Measurements from ENCODE around the gene KSR1. TPM values are rescaled to one million over a fixed set of nuclear protein-coding genes. Genes with fewer than 3 reads are reported as not detected.
"Not testable (repeated sequence)": the region's sequence is repeated elsewhere in the genome, so short reads cannot be mapped to it uniquely, and the experiment has no call there.

KSR1 gene
- total and polyA plus RNA-seq, 2 experiments from 2014 or later: 0.98 to 2.5 TPM

DNA sequence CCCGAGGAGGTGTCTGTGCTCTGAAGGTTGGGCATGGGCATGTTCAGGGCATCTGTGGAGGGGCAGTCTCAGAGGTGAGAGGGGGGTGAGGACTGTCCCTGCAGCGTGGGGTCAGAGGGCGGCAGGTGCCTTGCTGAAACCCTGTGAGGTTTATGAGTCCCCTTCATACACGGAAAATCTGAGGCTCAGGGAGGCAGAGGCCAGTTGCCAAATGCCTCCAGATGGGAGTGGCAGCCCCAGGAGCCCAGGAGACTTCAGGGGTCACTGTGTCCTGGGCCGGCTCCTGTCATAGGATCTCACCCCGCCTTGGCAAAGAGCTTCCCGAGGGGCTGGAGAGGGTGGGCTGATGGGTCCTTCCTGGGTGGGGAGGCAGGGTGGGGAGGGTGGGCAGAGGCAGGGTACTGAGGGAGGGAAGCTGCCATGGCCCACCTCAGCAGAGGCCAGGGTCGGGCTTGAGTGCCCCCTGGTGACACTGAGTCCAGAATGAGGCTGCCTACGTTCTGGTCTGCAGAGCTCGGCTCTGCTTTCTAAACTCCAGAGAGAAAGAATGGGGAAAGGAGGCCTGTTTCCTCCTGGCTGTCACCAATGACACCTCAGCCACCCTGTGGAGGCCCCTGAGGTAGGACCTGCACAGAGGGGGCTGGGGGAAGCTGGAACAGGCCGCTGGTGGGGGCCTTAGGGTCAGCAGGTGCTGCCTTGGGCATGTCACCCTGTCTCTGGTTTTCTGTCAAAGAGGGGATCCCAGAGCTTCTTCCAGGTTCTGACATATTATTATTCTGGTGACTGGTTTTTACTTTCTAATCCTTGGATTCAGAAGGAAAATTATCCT, 175.9 kb downstream of the KSR1 start:
- no peaks in the 10 kb centered on the region for H3K9me2 ChIP-seq (ENCODE audit: insufficient read depth)
- H3K4me2 ChIP-seq (ENCODE audit: unreplicated experiment): no peak overlapping the region
- no peak overlapping the region for H3K4me3 ChIP-seq
- TF ChIP-seq EZH2 (IDR thresholded peaks at IDR 0.05; ENCODE audit: insufficient read depth, poor library complexity, severe bottlenecking) (no peak), EZH2phosphoT487 (IDR thresholded peaks at IDR 0.05; ENCODE audit: insufficient read depth, low read depth) (no peak)
- no peaks in the 10 kb centered on the region for H3K36me3 ChIP-seq (ENCODE audit: low read depth)
- no peaks in the 10 kb centered on the region for H4K20me1 ChIP-seq (ENCODE audit: insufficient read depth)
- no peaks in the 10 kb centered on the region for H3K79me2 ChIP-seq (ENCODE audit: insufficient read depth)
- in situ Hi-C loops (cut with MboI): loop anchor here (25.0 kb wide), 1 partner anchor 95 kb away; no protein-coding TSS in a partner anchor
- no peaks in the 10 kb centered on the region for H3K9me3 ChIP-seq (ENCODE audit: low read depth)
- H3K27me3 ChIP-seq (replicated peaks; ENCODE audit: insufficient read depth): no peaks in the 10 kb centered on the region
- 59 to 66% methylated on average over 8 to 11 of the region's 11 CpGs for WGBS, 2 experiments (ENCODE audit: low coverage in 1 of 2, low lambda C conversion rate in 2 of 2, missing lambda C conversion rate in 2 of 2)
- no peak for DNase-seq
- H3F3A ChIP-seq (ENCODE audit: insufficient read depth): peaks cover 8% of the 10 kb centered on the region; the same call in 1 of the 2 replicates
- H3K4me1 ChIP-seq (ENCODE audit: insufficient read depth): peaks cover 17% of the 10 kb centered on the region
- H3K9ac ChIP-seq: no peak overlapping the region
- H2AFZ ChIP-seq: peak overlapping the region; percentile 9; the same call in 1 of the 2 replicates
- no peak overlapping the region for H3K27ac ChIP-seq

DNA sequence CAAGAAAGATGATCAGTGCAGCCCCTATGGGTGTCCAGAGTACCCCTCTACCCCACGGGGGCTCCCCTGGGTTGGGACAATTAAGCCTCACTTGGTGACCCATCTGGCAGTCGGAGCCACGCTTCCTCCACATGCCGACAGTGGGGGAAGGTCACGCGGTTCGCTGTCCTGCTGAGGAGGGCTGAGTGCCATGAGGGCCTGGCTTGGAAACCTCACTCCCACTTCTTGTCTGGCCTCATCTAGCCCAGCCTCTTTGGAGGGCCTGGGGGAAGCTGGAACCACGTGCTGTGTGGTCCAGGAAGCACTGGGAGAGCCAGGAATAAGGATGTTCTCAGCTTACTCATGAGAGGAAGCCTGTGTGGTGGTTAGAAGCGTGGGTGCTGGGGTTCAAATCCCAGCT, 176.5 kb downstream of the KSR1 start:
- H3K9ac ChIP-seq; H3F3A ChIP-seq (ENCODE audit: insufficient read depth); H3K27ac ChIP-seq; H3K9me2 ChIP-seq (ENCODE audit: insufficient read depth); H3K36me3 ChIP-seq (ENCODE audit: low read depth); H3K4me2 ChIP-seq (ENCODE audit: unreplicated experiment); H3K79me2 ChIP-seq (ENCODE audit: insufficient read depth); H4K20me1 ChIP-seq (ENCODE audit: insufficient read depth); H3K27me3 ChIP-seq (replicated peaks; ENCODE audit: insufficient read depth); H3K4me3 ChIP-seq; H3K9me3 ChIP-seq (ENCODE audit: low read depth): not testable (repeated sequence)
- DNase-seq: peak; percentile 68
- H2AFZ ChIP-seq: peak overlapping the region; percentile 9; the same call in 1 of the 2 replicates
- in situ Hi-C loops (cut with MboI): loop anchor here (25.0 kb wide), 1 partner anchor 95 kb away; no protein-coding TSS in a partner anchor
- 17 to 22% methylated on average over 9 of the region's 9 CpGs for WGBS, 2 experiments (ENCODE audit: low coverage in 1 of 2, low lambda C conversion rate in 2 of 2, missing lambda C conversion rate in 2 of 2)
- peaks cover 17% of the 10 kb centered on the region for H3K4me1 ChIP-seq (ENCODE audit: insufficient read depth)

GRCh38 chr17:27633312-27634025, 177.2 kb downstream of the KSR1 start:
- in situ Hi-C loops (cut with MboI): loop anchor here (25.0 kb wide), 1 partner anchor 96 kb away; no protein-coding TSS in a partner anchor
- DNase-seq: no peak
- Histone ChIP-seq H3K4me3 (no peak overlapping the region), H3F3A (ENCODE audit: insufficient read depth) (peaks cover 8% of the 10 kb centered on the region; the same call in 1 of the 2 replicates), H3K79me2 (ENCODE audit: insufficient read depth) (no peaks in the 10 kb centered on the region), H3K9me2 (ENCODE audit: insufficient read depth) (no peaks in the 10 kb centered on the region), H3K36me3 (ENCODE audit: low read depth) (no peaks in the 10 kb centered on the region), H3K4me2 (ENCODE audit: unreplicated experiment) (no peak overlapping the region), H3K4me1 (ENCODE audit: insufficient read depth) (peaks cover 17% of the 10 kb centered on the region), H2AFZ (peak overlapping the region; percentile 9; the same call in 1 of the 2 replicates), H3K27ac (no peak overlapping the region), H3K27me3 (replicated peaks; ENCODE audit: insufficient read depth) (no peaks in the 10 kb centered on the region), H4K20me1 (ENCODE audit: insufficient read depth) (no peaks in the 10 kb centered on the region), H3K9ac (no peak overlapping the region), H3K9me3 (ENCODE audit: low read depth) (no peaks in the 10 kb centered on the region)
- WGBS, 2 experiments (ENCODE audit: low coverage in 1 of 2, low lambda C conversion rate in 2 of 2, missing lambda C conversion rate in 2 of 2): 28 to 31% methylated on average over 14 of the region's 14 CpGs
- TF ChIP-seq EZH2 (IDR thresholded peaks at IDR 0.05; ENCODE audit: insufficient read depth, poor library complexity, severe bottlenecking) (no peak), EZH2phosphoT487 (IDR thresholded peaks at IDR 0.05; ENCODE audit: insufficient read depth, low read depth) (no peak)

DNA sequence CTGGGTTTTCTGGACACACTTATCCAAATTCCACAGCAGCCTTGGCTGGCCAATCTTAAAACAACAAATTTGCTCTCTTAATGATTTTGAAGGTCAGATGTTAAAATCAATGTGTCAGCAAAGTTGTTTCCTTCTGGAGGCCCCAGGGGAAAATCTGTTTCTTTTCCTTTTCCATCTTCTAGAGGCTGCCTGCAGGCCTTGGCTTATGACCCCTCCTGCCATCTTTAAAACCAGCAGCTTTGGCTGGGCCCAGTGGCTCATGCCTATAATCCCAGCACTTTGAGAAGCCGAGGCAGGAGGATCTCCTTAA, 177.7 kb downstream of the KSR1 start:
- in situ Hi-C loops (cut with MboI): loop anchor here (25.0 kb wide), 1 partner anchor 97 kb away; no protein-coding TSS in a partner anchor
- no peak for DNase-seq
- WGBS, 2 experiments (ENCODE audit: low coverage in 1 of 2, low lambda C conversion rate in 2 of 2, missing lambda C conversion rate in 2 of 2): 100% methylated on average over 1 of the region's 1 CpG
- H3K9ac ChIP-seq: no peak overlapping the region
- H3K4me2 ChIP-seq (ENCODE audit: unreplicated experiment): no peak overlapping the region
- no peaks in the 10 kb centered on the region for H3K79me2 ChIP-seq (ENCODE audit: insufficient read depth)
- H3K9me3 ChIP-seq (ENCODE audit: low read depth): no peaks in the 10 kb centered on the region
- TF ChIP-seq EZH2 (IDR thresholded peaks at IDR 0.05; ENCODE audit: insufficient read depth, poor library complexity, severe bottlenecking): no peak
- TF ChIP-seq EZH2phosphoT487 (IDR thresholded peaks at IDR 0.05; ENCODE audit: insufficient read depth, low read depth): no peak
- H3K27ac ChIP-seq: no peak overlapping the region
- peaks cover 8% of the 10 kb centered on the region; the same call in 1 of the 2 replicates for H3F3A ChIP-seq (ENCODE audit: insufficient read depth)
- no peaks in the 10 kb centered on the region for H3K27me3 ChIP-seq (replicated peaks; ENCODE audit: insufficient read depth)
- H3K36me3 ChIP-seq (ENCODE audit: low read depth): no peaks in the 10 kb centered on the region
- H4K20me1 ChIP-seq (ENCODE audit: insufficient read depth): no peaks in the 10 kb centered on the region
- H3K9me2 ChIP-seq (ENCODE audit: insufficient read depth): no peaks in the 10 kb centered on the region
- H3K4me1 ChIP-seq (ENCODE audit: insufficient read depth): peaks cover 17% of the 10 kb centered on the region
- no peak overlapping the region for H2AFZ ChIP-seq
- no peak overlapping the region for H3K4me3 ChIP-seq

Measured in GM23248 (cell line).